Measurements from ENCODE around the gene CD302.

DNA sequence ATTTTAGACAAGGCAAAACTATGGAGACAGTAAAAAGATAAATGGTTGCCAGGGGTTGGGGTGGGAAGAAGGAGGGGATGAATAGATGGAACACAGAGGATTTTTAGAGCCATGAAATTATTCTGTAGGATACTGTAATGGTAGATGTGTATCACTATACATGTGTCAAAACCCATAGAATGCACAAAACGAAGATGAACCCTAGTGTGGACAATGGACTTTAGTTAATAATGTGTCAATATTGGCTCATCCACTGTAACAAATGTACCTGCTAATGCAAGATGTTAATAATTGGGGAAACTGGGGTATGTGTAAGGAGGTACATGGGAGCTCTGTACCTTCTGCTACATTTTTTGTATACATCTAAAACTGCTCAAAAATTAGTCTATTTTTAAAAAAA, 1.8 kb upstream of the CD302 start:
- TF ChIP-seq, protein P1, sequence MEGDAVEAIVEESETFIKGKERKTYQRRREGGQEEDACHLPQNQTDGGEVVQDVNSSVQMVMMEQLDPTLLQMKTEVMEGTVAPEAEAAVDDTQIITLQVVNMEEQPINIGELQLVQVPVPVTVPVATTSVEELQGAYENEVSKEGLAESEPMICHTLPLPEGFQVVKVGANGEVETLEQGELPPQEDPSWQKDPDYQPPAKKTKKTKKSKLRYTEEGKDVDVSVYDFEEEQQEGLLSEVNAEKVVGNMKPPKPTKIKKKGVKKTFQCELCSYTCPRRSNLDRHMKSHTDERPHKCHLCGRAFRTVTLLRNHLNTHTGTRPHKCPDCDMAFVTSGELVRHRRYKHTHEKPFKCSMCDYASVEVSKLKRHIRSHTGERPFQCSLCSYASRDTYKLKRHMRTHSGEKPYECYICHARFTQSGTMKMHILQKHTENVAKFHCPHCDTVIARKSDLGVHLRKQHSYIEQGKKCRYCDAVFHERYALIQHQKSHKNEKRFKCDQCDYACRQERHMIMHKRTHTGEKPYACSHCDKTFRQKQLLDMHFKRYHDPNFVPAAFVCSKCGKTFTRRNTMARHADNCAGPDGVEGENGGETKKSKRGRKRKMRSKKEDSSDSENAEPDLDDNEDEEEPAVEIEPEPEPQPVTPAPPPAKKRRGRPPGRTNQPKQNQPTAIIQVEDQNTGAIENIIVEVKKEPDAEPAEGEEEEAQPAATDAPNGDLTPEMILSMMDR (IDR thresholded peaks at IDR 0.05) = no peak
- TF ChIP-seq POLR2A (IDR thresholded peaks at IDR 0.05) = no peak
- no peak for TF ChIP-seq POLR2AphosphoS5 (IDR thresholded peaks at IDR 0.05)

Data from suprapubic skin (tissue), 4 donors.